Mesangial cell (primary cell): ENCODE results near the gene CFAP90. TPM values are rescaled to one million over a fixed set of nuclear protein-coding genes. Genes with fewer than 3 reads are reported as not detected.

Experiments
- total RNA-seq: library from RNA; depleted of rRNA; stranded (reverse); fragments of >200 nt; gene quantifications from 2 replicates; pipeline ENCODE4 v1.2.3, GENCODE V29; 2015

The CFAP90 gene
- total RNA-seq: 0.16 and 2.2 TPM in 2 replicates

GRCh38 chr5:7850395-7851239 is at the start of gene CFAP90:
Gene CFAP90, minus strand, starts transcription at chr5:7851133. Its CDS starts 112 bp downstream, at chr5:7851021.

GRCh38 chr5:7868773-7869473 is 18.0 kb upstream of the CFAP90 start, which contains the start of the genes FASTKD3 and MTRR:
Gene FASTKD3, minus strand, starts transcription at chr5:7869031. Its CDS starts 948 bp downstream, at chr5:7868083.
Gene MTRR, plus strand, starts transcription at chr5:7869148. Its CDS starts 1,647 bp downstream, at chr5:7870795.

Other genes with a start within 250 kb of the CFAP90 start
- gene FASTKD3, start 17.9 kb upstream of the CFAP90 start, total RNA-seq: 6.7 and 9.0 TPM in 2 replicates
- 15.6 and 25.9 TPM in 2 replicates for gene MTRR, start 18.0 kb upstream of the CFAP90 start, total RNA-seq